Measurements from ENCODE around the gene FAM78B. TPM values are rescaled to one million over a fixed set of nuclear protein-coding genes. Genes with fewer than 3 reads are reported as not detected.

The FAM78B gene
- total RNA-seq, 1 donor: 0.27 TPM

- no peak overlapping the region for H3K4me3 ChIP-seq (ENCODE audit: low read depth, low read length)
- DNase-seq (ENCODE audit: low read depth): peak; percentile 19
- no peak for TF ChIP-seq CTCF (IDR thresholded peaks at IDR 0.05; ENCODE audit: insufficient read depth, low read length)
Observed at GRCh38 chr1:166073489-166073888, 93.3 kb downstream of the FAM78B start.

GRCh38 chr1:166069390-166069789 is 97.4 kb downstream of the FAM78B start:
- no peak for TF ChIP-seq CTCF (IDR thresholded peaks at IDR 0.05; ENCODE audit: insufficient read depth, low read length)
- peak; percentile 38 for DNase-seq (ENCODE audit: low read depth)
- no peak overlapping the region for H3K4me3 ChIP-seq (ENCODE audit: low read depth, low read length)

GRCh38 chr1:166066107-166066506 is 100.7 kb downstream of the FAM78B start:
- H3K4me3 ChIP-seq (ENCODE audit: low read depth, low read length): no peak overlapping the region
- DNase-seq (ENCODE audit: low read depth): no peak
- no peak for TF ChIP-seq CTCF (IDR thresholded peaks at IDR 0.05; ENCODE audit: insufficient read depth, low read length)

- no peak overlapping the region for H3K4me3 ChIP-seq (ENCODE audit: low read depth, low read length)
- TF ChIP-seq CTCF (IDR thresholded peaks at IDR 0.05; ENCODE audit: insufficient read depth, low read length): no peak
- no peak for DNase-seq (ENCODE audit: low read depth)
Observed at GRCh38 chr1:166064951-166065350, 101.8 kb downstream of the FAM78B start.

GRCh38 chr1:166064313-166064926 is 102.4 kb downstream of the FAM78B start:
- peak; percentile 17 for TF ChIP-seq CTCF (IDR thresholded peaks at IDR 0.05; ENCODE audit: insufficient read depth, low read length)
- DNase-seq (ENCODE audit: low read depth): peak; percentile 63
- no peak overlapping the region for H3K4me3 ChIP-seq (ENCODE audit: low read depth, low read length)

- H3K4me3 ChIP-seq (ENCODE audit: low read depth, low read length): no peak overlapping the region
- no peak for TF ChIP-seq CTCF (IDR thresholded peaks at IDR 0.05; ENCODE audit: insufficient read depth, low read length)
- no peak for DNase-seq (ENCODE audit: low read depth)
Observed at GRCh38 chr1:166063701-166064100, 103.1 kb downstream of the FAM78B start.

Data from fibroblast of the aortic adventitia (primary cell).